GM12878 (cell line): ENCODE data around the gene MDFI. TPM values are rescaled to one million over a fixed set of nuclear protein-coding genes. Genes with fewer than 3 reads are reported as not detected.

ENCODE experiments used
- ATAC-seq: fragments of 200-7000 bp; cut with Tn5 transposase; 3 replicates; pipeline ENCODE4 v1.9.1; 2020; ENCODE audit warnings: mild to moderate bottlenecking, moderate library complexity
- BruUV-seq: library from RNA; stranded (reverse); fragments of 400-500 nt; replicated peaks from 2 replicates; lab custom pipeline; 2021; lab: Mats Ljungman, UMichigan
- CTCF ChIA-PET: fragments of 300-600 bp; sonication (Branson Sonifier 250); formaldehyde crosslinking; extraction: SDS; loops from one replicate; lab custom pipeline; 2021; ENCODE audit warnings: inconsistent platforms; lab: Yijun Ruan, JAX
- POLR2A ChIA-PET: fragments of 350-600 bp; formaldehyde crosslinking; extraction: SDS; loops from one replicate; lab custom pipeline; 2021; ENCODE audit warnings: inconsistent platforms; lab: Charles Lee
- RAD21 ChIA-PET: fragments of 300-600 bp; sonication (Branson Sonifier 250); formaldehyde crosslinking; loops from one replicate; lab custom pipeline; 2023; ENCODE audit warnings: antibody characterized with exemption; ENCODE audit not compliant: unreplicated experiment; lab: Charles Lee
- SMC1A ChIA-PET: fragments of 300-600 bp; sonication (Branson Sonifier 250); formaldehyde crosslinking; loops from one replicate; lab custom pipeline; 2023; ENCODE audit not compliant: unreplicated experiment, uncharacterized antibody; lab: Charles Lee
- DNase-seq: peaks from one replicate; pipeline ENCODE4 v3.0.0-alpha.2; 2011; ENCODE audit warnings: low read depth, low spot score
- FAIRE-seq: peaks from 3 replicates; lab custom pipeline; 2011; peaks lifted over from hg19 to GRCh38; lab: Jason Lieb, UNC
- H2AFZ ChIP-seq: 2 replicates; pipeline ENCODE4 v1.6.0; 2011; ENCODE audit warnings: low read depth, low read length, control low read depth; ENCODE audit not compliant: control insufficient read depth
- H3K27ac ChIP-seq: 2 replicates; pipeline ENCODE4 v1.5.1; 2011; ENCODE audit warnings: control low read depth; ENCODE audit not compliant: control insufficient read depth, insufficient read depth
- H3K27me3 ChIP-seq, 2 experiments: replicated peaks in 1 of 2; 2 replicates each; pipeline versions ENCODE4 v1.6.0 to v1.6.1; 2011; ENCODE audit warnings: low read length in 1 of 2; ENCODE audit not compliant: control insufficient read depth in 2 of 2, insufficient read depth in 2 of 2
- H3K36me3 ChIP-seq, 2 experiments: 2 replicates each; pipeline ENCODE4 v1.5.1; 2011; ENCODE audit warnings: low read length in 1 of 2; ENCODE audit not compliant: control insufficient read depth in 2 of 2, insufficient read depth in 2 of 2
- H3K4me1 ChIP-seq: 2 replicates; pipeline ENCODE4 v1.6.1; 2011; ENCODE audit warnings: mild to moderate bottlenecking, low read length, moderate library complexity, mixed read lengths; ENCODE audit not compliant: control insufficient read depth, insufficient read depth
- H3K4me2 ChIP-seq: 2 replicates; pipeline ENCODE4 v1.6.0; 2011; ENCODE audit warnings: control low read depth; ENCODE audit not compliant: control insufficient read depth, insufficient read depth
- H3K4me3 ChIP-seq: fragments of 200-600 bp; sonication (generic); 2 replicates; pipeline ENCODE4 v1.5.1; 2016
- H3K79me2 ChIP-seq: 2 replicates; pipeline ENCODE4 v1.6.0; 2011; ENCODE audit warnings: low read length; ENCODE audit not compliant: control insufficient read depth, insufficient read depth
- H3K9ac ChIP-seq: 2 replicates; pipeline ENCODE4 v1.8.0; 2011; ENCODE audit warnings: low read length, control low read depth, mixed read lengths; ENCODE audit not compliant: control insufficient read depth, insufficient read depth
- H3K9me3 ChIP-seq: replicated peaks from 3 replicates; pipeline ENCODE4 v1.5.1; 2011; ENCODE audit warnings: mild to moderate bottlenecking, low read length; ENCODE audit not compliant: control insufficient read depth, insufficient read depth
- H4K20me1 ChIP-seq: 2 replicates; pipeline ENCODE4 v1.6.0; 2011; ENCODE audit not compliant: control insufficient read depth, insufficient read depth
- CBX3 ChIP-seq: fragments of 200-600 bp; sonication (generic); IDR thresholded peaks from 2 replicates; pipeline ENCODE4 v1.6.1; 2016; ENCODE audit warnings: low read depth, borderline replicate concordance
- CBX5 ChIP-seq: sonication (generic); IDR thresholded peaks from 2 replicates; pipeline ENCODE4 v1.6.1; 2016; ENCODE audit warnings: low read depth, moderate library complexity, mild to moderate bottlenecking, inconsistent platforms
- CHD1 ChIP-seq: IDR thresholded peaks from 2 replicates; pipeline ENCODE4 v1.6.1; 2012; ENCODE audit warnings: low read depth, low read length, improper control_type of control experiment
- CHD2 ChIP-seq: IDR thresholded peaks from 2 replicates; pipeline ENCODE4 v1.6.1; 2011; ENCODE audit warnings: low read depth, low read length, improper control_type of control experiment, borderline replicate concordance
- ETV6 ChIP-seq, 2 experiments: fragments of 450-650 bp in 1 of 2; IDR thresholded peaks in 1 of 2; conservative IDR thresholded peaks in 1 of 2; 2 replicates each; pipeline ENCODE4 v1.6.1; 2014; ENCODE audit warnings: antibody characterized with exemption in 1 of 2, borderline replicate concordance in 1 of 2, low read depth in 1 of 2, mild to moderate bottlenecking in 1 of 2, moderate library complexity in 1 of 2
- KDM1A ChIP-seq: fragments of 200-600 bp; sonication (generic); IDR thresholded peaks from 2 replicates; pipeline ENCODE4 v1.6.1; 2016; ENCODE audit warnings: borderline replicate concordance
- MAX ChIP-seq: IDR thresholded peaks from 2 replicates; pipeline ENCODE4 v1.6.1; 2012; ENCODE audit warnings: low read depth, low read length, improper control_type of control experiment
- MLLT1 ChIP-seq: fragments of 450-650 bp; IDR thresholded peaks from 2 replicates; pipeline ENCODE4 v1.6.1; 2016; ENCODE audit warnings: mild to moderate bottlenecking
- TAF1 ChIP-seq: IDR thresholded peaks from 2 replicates; pipeline ENCODE4 v1.6.1; 2011; ENCODE audit warnings: mild to moderate bottlenecking, low read depth, low read length, borderline replicate concordance
- TBL1XR1 ChIP-seq: IDR thresholded peaks from 2 replicates; pipeline ENCODE4 v1.6.1; 2012; ENCODE audit warnings: low read depth, low read length, improper control_type of control experiment
- YBX1 ChIP-seq: fragments of 450-650 bp; IDR thresholded peaks from 2 replicates; pipeline ENCODE4 v1.6.1; 2016; ENCODE audit warnings: antibody characterized with exemption
- ZBTB4 ChIP-seq: fragments of 450-650 bp; formaldehyde crosslinking; IDR thresholded peaks from 2 replicates; pipeline ENCODE4 v1.4.0; 2022; ENCODE audit warnings: mild to moderate bottlenecking, moderate library complexity
- ZZZ3 ChIP-seq: IDR thresholded peaks from 2 replicates; pipeline ENCODE4 v1.6.1; 2011; ENCODE audit warnings: low read depth; ENCODE audit not compliant: control insufficient read depth, insufficient read length
- WGBS: methylation state at CpG from one replicate; pipeline ENCODE4 v1.1.6; 2016; ENCODE audit warnings: low lambda C conversion rate; ENCODE audit not compliant: insufficient replicate concordance, insufficient coverage; ENCODE audit errors: missing lambda C conversion rate; 5-methylcytosine and 5-hydroxymethylcytosine counted together
- in situ Hi-C: fragments of 300-500 bp; cut with MboI; formaldehyde crosslinking; loops from 9 replicates; pipeline ENCODE4 v1.14.3; 2018; ENCODE audit warnings: mixed read lengths
- intact Hi-C: fragments of 100-400 bp; cut with micrococcal nuclease; formaldehyde crosslinking; loops from one replicate; pipeline ENCODE4 v1.14.2; 2022; ENCODE audit not compliant: unreplicated experiment
- polyA plus RNA-seq, 11 experiments: library from polyadenylated mRNA; depleted of rRNA in 4 of 11; unstranded in 6 of 11; stranded (reverse) in 5 of 11; fragments of >200 nt; fragmentation: Nextera tagmentation in 4 of 11; fragmentation: Illumina TruSeq in 1 of 11; extraction: Ambion mirVana in 4 of 11; extraction: Trizol in 1 of 11; gene quantifications; 1 replicate in 1 of 11; 2 replicates in 10 of 11; pipeline versions ENCODE4 v1.2.1 to v1.2.3, GENCODE V29; 2011 to 2016; ENCODE audit warnings: inconsistent platforms in 2 of 11, missing spikeins in 2 of 11, low read depth in 1 of 11
- total RNA-seq, 4 experiments: library from RNA; depleted of rRNA in 3 of 4; stranded (reverse); fragments of >200 nt in 3 of 4; fragmentation: Illumina TruSeq in 1 of 4; extraction: Trizol in 1 of 4; gene quantifications; 2 replicates each; pipeline versions ENCODE4 v1.2.1 to v1.2.3, GENCODE V29; 2013 to 2021

MDFI gene
- total and polyA plus RNA-seq, 10 of the 15 experiments (the other 5 are each of a cell fraction or from before 2014, with no cell fraction given) = not detected

- ChIA-PET CTCF (no interaction called here), RAD21 (no interaction called here), SMC1A (no interaction called here), POLR2A (no interaction called here)
- FAIRE-seq = no peak
- no peaks in the 10 kb centered on the region for H4K20me1 ChIP-seq
- no peaks in the 10 kb centered on the region for H3K36me3 ChIP-seq
- H3K27ac ChIP-seq = no peak overlapping the region
- H3K27me3 ChIP-seq = peaks cover 10 to 18% of the 10 kb centered on the region in 2 experiments
- in situ Hi-C loops (no loop called here), intact Hi-C loops (no loop called here)
- no peaks in the 10 kb centered on the region for H3K79me2 ChIP-seq
- H3K4me3 ChIP-seq = no peak overlapping the region
- BruUV-seq = no TSS peak
- H3K4me2 ChIP-seq = no peak overlapping the region
- 26% methylated on average over 39 of the region's 40 CpGs for WGBS
- ATAC-seq = no peak
- TF ChIP-seq MLLT1 (no peak), TBL1XR1 (no peak), CBX5 (no peak), CHD1 (no peak), ETV6 (conservative IDR thresholded peaks at IDR 0.05 in 1 of 2, IDR thresholded peaks at IDR 0.05 in 1 of 2; ENCODE audit: borderline replicate concordance in 1 of 2, low read depth in 1 of 2) (no peak), TAF1 (no peak), CBX3 (no peak), ZBTB4 (CRISPR knock-in tag) (no peak), CHD2 (no peak), ZZZ3 (no peak), MAX (no peak), KDM1A (no peak), YBX1 (no peak)
- TF ChIP-seq, all 136 proteins: peak for 0
- Histone ChIP-seq H2AFZ (no peak overlapping the region), H3K4me1 (no peaks in the 10 kb centered on the region), H3K9ac (no peak overlapping the region), H3K9me3 (no peaks in the 10 kb centered on the region)
- DNase-seq = no peak
Measured at GRCh38 chr6:41638935-41639808, 904 bp downstream of the MDFI start.
